ENCODE data around the gene PCCA. TPM values are rescaled to one million over a fixed set of nuclear protein-coding genes. Genes with fewer than 3 reads are reported as not detected.

The PCCA gene
- total and polyA plus RNA-seq, 2 donors (not counting 3 experiments of a cell fraction or from before 2014, with no cell fraction given): 5.7 to 20.2 TPM

DNA sequence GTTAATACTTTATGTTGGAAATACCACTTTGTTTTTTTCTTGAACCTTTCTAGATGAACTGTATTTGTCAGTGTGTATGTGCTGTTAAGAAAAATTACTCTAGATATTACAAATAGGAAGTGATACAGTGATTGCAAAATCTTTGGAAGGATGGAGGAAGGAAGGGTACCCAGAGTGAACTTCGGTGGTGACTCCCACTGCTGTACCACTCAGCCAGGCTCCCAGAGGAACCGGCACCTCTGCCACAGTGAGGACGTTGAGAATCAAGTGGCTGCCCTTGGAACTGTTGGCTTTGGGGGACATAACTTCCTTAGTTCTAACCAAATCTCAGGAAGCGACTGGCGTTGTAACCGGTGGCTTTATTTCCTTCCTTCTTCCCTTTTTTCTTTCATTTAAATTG is 184.7 kb downstream of the PCCA start:
- BruUV-seq (replicated peaks): no TSS peak
- TF ChIP-seq POLR2A (IDR thresholded peaks at IDR 0.05; ENCODE audit: low read depth, low read length) (no peak), GATA2 (IDR thresholded peaks at IDR 0.05; ENCODE audit: insufficient read depth, insufficient read length, low read depth, low read length) (no peak), FOS (IDR thresholded peaks at IDR 0.05; ENCODE audit: borderline replicate concordance, insufficient read depth, low read length) (no peak), EZH2 (IDR thresholded peaks at IDR 0.05; ENCODE audit: borderline replicate concordance, low read depth, low read length, severe bottlenecking) (no peak), MYC (IDR thresholded peaks at IDR 0.05; ENCODE audit: low read depth, low read length) (no peak)
- Histone ChIP-seq H3K36me3 (ENCODE audit: control insufficient read depth in 2 of 2, extremely low read depth in 1 of 2, insufficient read depth in 2 of 2, low read length in 2 of 2) (no peaks in the 10 kb centered on the region), H3K9me3 (replicated peaks; ENCODE audit: control insufficient read depth, insufficient read depth, low read length) (no peaks in the 10 kb centered on the region), H3K27me3 (ENCODE audit: control insufficient read depth in 2 of 2, insufficient read depth in 2 of 2, low read length in 2 of 2) (no peaks in the 10 kb centered on the region), H3K4me3 (replicated peaks in 1 of 3; ENCODE audit: insufficient read depth in 1 of 3, low read depth in 1 of 3, low read length in 3 of 3) (no peak overlapping the region), H3K4me1 (ENCODE audit: control insufficient read depth, extremely low read depth, insufficient read depth, low read length) (peaks cover 9% of the 10 kb centered on the region), H2AFZ (ENCODE audit: low read depth, low read length) (no peak overlapping the region), H3K4me2 (ENCODE audit: insufficient read depth, low read length) (no peak overlapping the region), H3K9ac (replicated peaks; ENCODE audit: extremely low read depth, insufficient read depth, low read length) (no peak overlapping the region), H3K27ac (ENCODE audit: insufficient read depth, low read depth, low read length) (no peak overlapping the region), H3K79me2 (ENCODE audit: control insufficient read depth, insufficient read depth, low read length) (no peaks in the 10 kb centered on the region), H4K20me1 (replicated peaks; ENCODE audit: control insufficient read depth, extremely low read depth, insufficient read depth, low read length) (no peaks in the 10 kb centered on the region), H3K9me1 (replicated peaks; ENCODE audit: control insufficient read depth, extremely low read depth, insufficient read depth, low read length) (no peaks in the 10 kb centered on the region)
- ChIA-PET POLR2A (no interaction called here), CTCF (no interaction called here)
- FAIRE-seq: peak; percentile 49
- intact Hi-C loops (cut with micrococcal nuclease) (no loop called here), dilution Hi-C loops (cut with MboI; ENCODE audit: extremely low pct_ligation_motif_present, low sequenced_read_pairs) (no loop called here)
- no peak for DNase-seq (ENCODE audit: low read depth, low spot score)

DNA sequence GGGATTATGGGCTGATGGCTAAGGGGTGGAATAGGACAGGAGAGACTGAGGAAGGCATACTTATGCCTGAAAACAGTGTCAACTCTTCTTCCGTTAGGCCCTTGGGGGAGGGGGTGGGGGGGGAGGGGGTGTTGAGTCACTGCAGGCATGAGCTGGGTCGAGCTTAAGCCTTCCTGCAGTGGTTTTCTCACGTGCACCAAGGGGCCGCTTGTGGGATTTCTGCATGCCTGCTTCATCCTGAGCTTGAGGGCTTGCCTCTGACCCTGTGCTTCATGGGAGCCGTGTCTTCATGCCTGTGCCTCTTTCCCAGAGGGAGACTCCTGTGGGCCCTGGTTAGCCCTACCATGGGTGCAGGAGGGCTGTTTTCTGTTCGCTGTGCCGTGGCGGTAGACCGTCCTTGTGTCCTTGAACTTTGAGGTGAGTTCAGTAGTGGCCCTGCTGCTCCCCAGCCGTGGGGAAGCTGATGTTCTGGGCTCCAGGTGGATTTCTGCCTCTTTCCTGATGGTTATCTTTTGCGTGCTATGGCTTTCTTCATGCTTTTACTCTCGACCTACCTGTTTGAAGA is 186.1 kb downstream of the PCCA start:
- Histone ChIP-seq H3K36me3 (ENCODE audit: control insufficient read depth in 2 of 2, extremely low read depth in 1 of 2, insufficient read depth in 2 of 2, low read length in 2 of 2) (no peaks in the 10 kb centered on the region), H4K20me1 (replicated peaks; ENCODE audit: control insufficient read depth, extremely low read depth, insufficient read depth, low read length) (no peaks in the 10 kb centered on the region), H3K27ac (ENCODE audit: insufficient read depth, low read depth, low read length) (no peak overlapping the region), H3K4me1 (ENCODE audit: control insufficient read depth, extremely low read depth, insufficient read depth, low read length) (peaks cover 3% of the 10 kb centered on the region), H3K27me3 (ENCODE audit: control insufficient read depth in 2 of 2, insufficient read depth in 2 of 2, low read length in 2 of 2) (no peaks in the 10 kb centered on the region), H3K9me1 (replicated peaks; ENCODE audit: control insufficient read depth, extremely low read depth, insufficient read depth, low read length) (no peaks in the 10 kb centered on the region), H3K9me3 (replicated peaks; ENCODE audit: control insufficient read depth, insufficient read depth, low read length) (no peaks in the 10 kb centered on the region), H3K79me2 (ENCODE audit: control insufficient read depth, insufficient read depth, low read length) (no peaks in the 10 kb centered on the region), H3K9ac (replicated peaks; ENCODE audit: extremely low read depth, insufficient read depth, low read length) (no peak overlapping the region), H3K4me2 (ENCODE audit: insufficient read depth, low read length) (no peak overlapping the region), H3K4me3 (replicated peaks in 1 of 3; ENCODE audit: insufficient read depth in 1 of 3, low read depth in 1 of 3, low read length in 3 of 3) (no peak overlapping the region), H2AFZ (ENCODE audit: low read depth, low read length) (no peak overlapping the region)
- DNase-seq (ENCODE audit: low read depth, low spot score) (no peak), FAIRE-seq (no peak)
- ChIA-PET POLR2A (no interaction called here), CTCF (no interaction called here)
- dilution Hi-C loops (cut with MboI; ENCODE audit: extremely low pct_ligation_motif_present, low sequenced_read_pairs): no loop called here
- BruUV-seq (replicated peaks): no TSS peak
- TF ChIP-seq, protein P1, sequence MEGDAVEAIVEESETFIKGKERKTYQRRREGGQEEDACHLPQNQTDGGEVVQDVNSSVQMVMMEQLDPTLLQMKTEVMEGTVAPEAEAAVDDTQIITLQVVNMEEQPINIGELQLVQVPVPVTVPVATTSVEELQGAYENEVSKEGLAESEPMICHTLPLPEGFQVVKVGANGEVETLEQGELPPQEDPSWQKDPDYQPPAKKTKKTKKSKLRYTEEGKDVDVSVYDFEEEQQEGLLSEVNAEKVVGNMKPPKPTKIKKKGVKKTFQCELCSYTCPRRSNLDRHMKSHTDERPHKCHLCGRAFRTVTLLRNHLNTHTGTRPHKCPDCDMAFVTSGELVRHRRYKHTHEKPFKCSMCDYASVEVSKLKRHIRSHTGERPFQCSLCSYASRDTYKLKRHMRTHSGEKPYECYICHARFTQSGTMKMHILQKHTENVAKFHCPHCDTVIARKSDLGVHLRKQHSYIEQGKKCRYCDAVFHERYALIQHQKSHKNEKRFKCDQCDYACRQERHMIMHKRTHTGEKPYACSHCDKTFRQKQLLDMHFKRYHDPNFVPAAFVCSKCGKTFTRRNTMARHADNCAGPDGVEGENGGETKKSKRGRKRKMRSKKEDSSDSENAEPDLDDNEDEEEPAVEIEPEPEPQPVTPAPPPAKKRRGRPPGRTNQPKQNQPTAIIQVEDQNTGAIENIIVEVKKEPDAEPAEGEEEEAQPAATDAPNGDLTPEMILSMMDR (IDR thresholded peaks at IDR 0.05; ENCODE audit: extremely low read depth in 1 of 2, insufficient read depth in 1 of 2, low read depth in 1 of 2, low read length in 2 of 2): no peak
- intact Hi-C loops (cut with micrococcal nuclease): no loop called here
